ENCODE data around the gene MRC1.

DNA sequence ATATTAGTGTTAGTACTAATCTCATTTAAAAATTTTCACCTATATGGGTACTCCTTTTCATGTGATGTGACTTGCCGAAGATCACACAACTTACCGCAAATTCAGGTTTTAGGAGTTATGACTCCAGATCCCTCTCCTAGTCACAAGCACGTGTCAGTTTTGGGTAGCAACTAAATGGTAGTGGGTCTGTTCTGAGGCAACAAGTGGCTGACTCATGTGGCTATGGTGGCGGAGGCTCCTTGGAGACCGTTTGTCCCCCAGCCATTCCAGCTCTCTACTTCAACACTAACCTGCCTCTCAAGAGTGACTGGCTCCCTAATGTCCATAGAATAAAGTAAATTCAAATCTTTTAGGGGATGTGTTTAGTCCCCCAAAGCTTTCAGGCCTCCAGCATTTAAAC, 39.5 kb downstream of the MRC1 start:
- no peak for TF ChIP-seq EP300 (IDR thresholded peaks at IDR 0.05)
- TF ChIP-seq, protein P1, sequence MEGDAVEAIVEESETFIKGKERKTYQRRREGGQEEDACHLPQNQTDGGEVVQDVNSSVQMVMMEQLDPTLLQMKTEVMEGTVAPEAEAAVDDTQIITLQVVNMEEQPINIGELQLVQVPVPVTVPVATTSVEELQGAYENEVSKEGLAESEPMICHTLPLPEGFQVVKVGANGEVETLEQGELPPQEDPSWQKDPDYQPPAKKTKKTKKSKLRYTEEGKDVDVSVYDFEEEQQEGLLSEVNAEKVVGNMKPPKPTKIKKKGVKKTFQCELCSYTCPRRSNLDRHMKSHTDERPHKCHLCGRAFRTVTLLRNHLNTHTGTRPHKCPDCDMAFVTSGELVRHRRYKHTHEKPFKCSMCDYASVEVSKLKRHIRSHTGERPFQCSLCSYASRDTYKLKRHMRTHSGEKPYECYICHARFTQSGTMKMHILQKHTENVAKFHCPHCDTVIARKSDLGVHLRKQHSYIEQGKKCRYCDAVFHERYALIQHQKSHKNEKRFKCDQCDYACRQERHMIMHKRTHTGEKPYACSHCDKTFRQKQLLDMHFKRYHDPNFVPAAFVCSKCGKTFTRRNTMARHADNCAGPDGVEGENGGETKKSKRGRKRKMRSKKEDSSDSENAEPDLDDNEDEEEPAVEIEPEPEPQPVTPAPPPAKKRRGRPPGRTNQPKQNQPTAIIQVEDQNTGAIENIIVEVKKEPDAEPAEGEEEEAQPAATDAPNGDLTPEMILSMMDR (IDR thresholded peaks at IDR 0.05) = no peak
- no peak for TF ChIP-seq POLR2A (IDR thresholded peaks at IDR 0.05)

All from gastroesophageal sphincter (tissue), 3 donors.